Loucy (cell line): ENCODE measurements around the gene PPM1M.

Experiments used
- CTCF ChIP-seq: fragments of 200-600 bp; sonication (generic); conservative IDR thresholded peaks from 2 replicates; pipeline ENCODE4 v1.5.1; 2014; ENCODE audit warnings: mild to moderate bottlenecking, antibody characterized with exemption, low read length
- EZH2phosphoT487 ChIP-seq: fragments of 200-600 bp; IDR thresholded peaks from 2 replicates; pipeline ENCODE4 v1.6.1; 2018; ENCODE audit warnings: antibody characterized with exemption, mild to moderate bottlenecking, moderate library complexity, borderline replicate concordance

- TF ChIP-seq CTCF (no peak), EZH2phosphoT487 (no peak)
Observed at GRCh38 chr3:52289747-52290595, 44.4 kb downstream of the PPM1M start.
